ENCODE measurements around the gene UPK3B.
"Not testable (repeated sequence)": the region's sequence is repeated elsewhere in the genome, so short reads cannot be mapped to it uniquely, and the experiment has no call there.

Gene UPK3B

GRCh38 chr7:76509931-76510877 lies at the start of gene UPK3B:
UPK3B (plus strand) TSS chr7:76510552; CDS start chr7:76510653, 101 bp downstream.
- no peak for DNase-seq

- not testable (repeated sequence) for DNase-seq
Observed at GRCh38 chr7:76460767-76461166, 49.6 kb upstream of the UPK3B start.

GRCh38 chr7:76461464-76462101 lies 48.8 kb upstream of the UPK3B start, which contains the start of gene DTX2:
DTX2 (plus strand) TSS chr7:76461709; CDS start chr7:76480510, 18,801 bp downstream.
- DNase-seq = peak; percentile 67

- DNase-seq = not testable (repeated sequence)
Observed at GRCh38 chr7:76462271-76462882, 48.0 kb upstream of the UPK3B start.

GRCh38 chr7:76464959-76465358 lies 45.4 kb upstream of the UPK3B start:
- not testable (repeated sequence) for DNase-seq

- not testable (repeated sequence) for DNase-seq
Observed at GRCh38 chr7:76465950-76466349, 44.4 kb upstream of the UPK3B start.

- DNase-seq = not testable (repeated sequence)
Observed at GRCh38 chr7:76467743-76468404, 42.5 kb upstream of the UPK3B start.

- not testable (repeated sequence) for DNase-seq
Observed at GRCh38 chr7:76471556-76472221, 38.7 kb upstream of the UPK3B start.

- not testable (repeated sequence) for DNase-seq
Observed at GRCh38 chr7:76473097-76473496, 37.3 kb upstream of the UPK3B start.

GRCh38 chr7:76476280-76476679 lies 34.1 kb upstream of the UPK3B start:
- not testable (repeated sequence) for DNase-seq

GRCh38 chr7:76476742-76477474 lies 33.4 kb upstream of the UPK3B start:
- not testable (repeated sequence) for DNase-seq

GRCh38 chr7:76479628-76480027 lies 30.7 kb upstream of the UPK3B start:
- not testable (repeated sequence) for DNase-seq

GRCh38 chr7:76480403-76481253 lies 29.7 kb upstream of the UPK3B start:
- DNase-seq = not testable (repeated sequence)

GRCh38 chr7:76482660-76483059 lies 27.7 kb upstream of the UPK3B start:
- not testable (repeated sequence) for DNase-seq

- not testable (repeated sequence) for DNase-seq
Observed at GRCh38 chr7:76483081-76483480, 27.3 kb upstream of the UPK3B start.

- DNase-seq = not testable (repeated sequence)
Observed at GRCh38 chr7:76484456-76484855, 25.9 kb upstream of the UPK3B start.

- not testable (repeated sequence) for DNase-seq
Observed at GRCh38 chr7:76485822-76486610, 24.3 kb upstream of the UPK3B start.

GRCh38 chr7:76486618-76487017 lies 23.7 kb upstream of the UPK3B start:
- not testable (repeated sequence) for DNase-seq

GRCh38 chr7:76487969-76488368 lies 22.4 kb upstream of the UPK3B start:
- not testable (repeated sequence) for DNase-seq

Measured in activated effector memory CD4-positive, alpha-beta T cell treated with Interleukin-2 at 50 U/mL for 16 hours (primary cell).